Urinary bladder (tissue), 4 donors: Measurements from ENCODE around the gene TRIM46. TPM values are rescaled to one million over a fixed set of nuclear protein-coding genes. Genes with fewer than 3 reads are reported as not detected.

Source experiments
- DNase-seq: peaks from one replicate; pipeline ENCODE4 v3.0.0-alpha.2; 2015; ENCODE audit errors: extremely low spot score
- H3K27ac ChIP-seq: one replicate; pipeline ENCODE4 v1.5.1; 2013; ENCODE audit warnings: low read depth, mild to moderate bottlenecking, moderate library complexity
- H3K36me3 ChIP-seq: one replicate; pipeline ENCODE4 v1.6.1; 2013; ENCODE audit warnings: mild to moderate bottlenecking, moderate library complexity; ENCODE audit not compliant: insufficient read depth
- H3K4me1 ChIP-seq: one replicate; pipeline ENCODE4 v1.6.1; 2013; ENCODE audit warnings: mild to moderate bottlenecking, moderate library complexity; ENCODE audit not compliant: insufficient read depth
- H3K4me3 ChIP-seq: one replicate; pipeline ENCODE4 v1.5.1; 2013; ENCODE audit warnings: low read depth, low read length
- WGBS: extraction: QIAGEN DNeasy Blood & Tissue Kit; methylation state at CpG from one replicate; pipeline ENCODE4 v1.1.7; 2013; 5-methylcytosine and 5-hydroxymethylcytosine counted together
- polyA plus RNA-seq: library from polyadenylated mRNA; stranded (reverse); fragments of 200-250 nt; gene quantifications from one replicate; pipeline ENCODE4 v1.2.3, GENCODE V29; 2013
- total RNA-seq: library from RNA; depleted of rRNA; stranded (reverse); fragments of >200 nt; gene quantifications from one replicate; pipeline ENCODE4 v1.2.3, GENCODE V29; 2014
- donor health status: healthy with polysubstance abuse.
- donor health status: healthy.

TRIM46 gene
- total and polyA plus RNA-seq, 2 donors: 0.85 to 1.1 TPM

DNA sequence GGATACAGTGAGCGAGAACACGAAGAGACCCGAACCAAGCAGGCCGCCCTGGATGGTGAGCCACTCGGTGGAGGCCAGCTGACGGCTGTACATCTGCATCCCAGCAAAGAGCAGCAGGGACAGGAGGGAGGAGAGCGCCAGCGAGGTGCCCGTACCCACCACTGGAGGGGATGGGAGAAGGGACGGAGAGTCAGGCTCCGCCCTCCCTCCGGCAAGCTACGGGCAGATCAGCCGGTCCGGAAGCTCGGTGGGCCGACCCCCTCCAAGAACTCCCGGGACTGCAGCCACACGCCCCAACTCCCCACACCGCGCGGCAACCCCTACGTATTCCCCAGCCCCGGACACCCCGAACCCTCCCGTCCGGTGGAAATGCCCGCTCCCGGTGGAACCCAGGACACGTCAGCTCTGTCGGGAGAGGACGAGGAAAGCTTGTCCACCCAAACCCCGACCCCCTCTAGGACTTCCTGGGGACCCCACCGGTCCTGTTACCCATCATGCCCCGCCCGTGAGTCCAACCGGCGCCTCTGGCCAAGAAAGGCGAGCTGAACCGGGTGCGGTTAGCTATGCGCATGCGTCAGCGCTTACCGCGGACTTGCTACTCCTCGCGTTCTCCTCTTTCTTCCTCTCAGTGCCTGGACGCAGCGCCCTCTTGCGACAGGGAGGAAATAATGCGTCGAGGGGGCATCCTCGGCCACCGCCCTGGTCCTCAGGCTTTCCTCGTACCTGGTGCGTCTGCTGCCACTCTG lies 744 bp upstream of the TRIM46 start, which contains the start of gene KRTCAP2:
Gene KRTCAP2 (minus strand): TSS at position 573 of the 746 bp plus-strand sequence. CDS start 80 bp downstream, at position 493.
- Histone ChIP-seq H3K27ac (peak within 1 kb of the TSS; percentile 78), H3K4me1 (no peaks in the 10 kb centered on the region), H3K4me3 (peak within 1 kb of the TSS; percentile 72), H3K36me3 (no peaks in the 10 kb centered on the region)
- WGBS: under 1% methylated on average over 57 of the region's 57 CpGs
- peak; percentile 88 for DNase-seq

DNA sequence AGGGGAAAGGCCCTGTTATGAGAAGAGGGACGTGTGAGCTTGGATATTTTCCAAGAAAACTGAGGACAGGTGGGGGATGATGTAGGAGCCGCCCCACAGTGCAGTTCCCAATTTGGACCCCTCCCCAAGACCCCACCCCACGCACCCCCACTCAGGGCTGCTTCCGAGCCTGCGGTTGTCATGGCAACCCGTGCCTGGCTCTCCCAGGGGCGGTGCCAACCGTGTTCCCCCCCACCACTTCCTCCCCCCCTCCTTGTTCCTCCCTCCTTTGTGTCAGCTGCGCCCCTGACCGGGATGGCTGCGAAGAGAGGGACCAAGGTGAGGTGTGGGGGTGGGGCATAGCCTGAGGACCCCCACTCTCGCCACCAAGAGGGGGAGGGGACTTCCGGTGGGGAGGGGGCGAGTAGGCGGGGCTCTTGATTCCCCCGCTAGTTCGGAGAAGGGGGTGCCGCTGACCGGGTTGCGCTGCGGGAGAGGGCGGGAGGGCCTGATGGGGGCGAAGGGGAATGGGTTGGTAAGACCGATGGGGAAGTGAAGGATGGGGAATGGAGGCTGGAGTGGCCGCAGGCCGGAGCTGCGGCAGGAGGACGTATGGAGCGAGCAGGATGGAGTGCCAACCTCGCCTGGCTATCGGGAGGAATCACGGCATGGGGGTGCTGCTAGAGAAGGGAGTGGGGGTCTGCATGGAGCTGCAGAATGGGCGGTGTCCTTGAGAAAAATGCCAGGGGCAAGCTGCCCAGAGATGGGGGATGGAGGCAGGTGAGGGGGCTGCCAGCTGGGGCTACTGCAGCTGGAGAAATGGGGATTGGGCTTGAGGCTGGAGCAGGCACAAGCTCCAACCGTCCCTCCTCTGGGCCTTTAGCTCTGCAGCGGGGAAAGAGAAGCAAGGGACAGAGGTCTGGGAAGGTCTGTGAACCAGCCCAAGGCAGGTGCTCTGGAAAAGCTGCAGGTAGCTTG lies 953 bp downstream of the TRIM46 start:
- H3K27ac ChIP-seq: no peak overlapping the region
- whole genome bisulfite sequencing: 8% methylated on average over 35 of the region's 35 CpGs

GRCh38 chr1:155175281-155175926 lies 1.8 kb downstream of the TRIM46 start:
- DNase-seq: no peak
- no peak overlapping the region for H3K27ac ChIP-seq
- no peaks in the 10 kb centered on the region for H3K4me1 ChIP-seq
- WGBS: 80% methylated on average over 12 of the region's 12 CpGs
- H3K4me3 ChIP-seq: no peak overlapping the region
- no peaks in the 10 kb centered on the region for H3K36me3 ChIP-seq

More for the DNA sequence above, 953 bp downstream of the TRIM46 start:
- H3K4me1 ChIP-seq: no peaks in the 10 kb centered on the region
- H3K4me3 ChIP-seq: no peak overlapping the region
- no peaks in the 10 kb centered on the region for H3K36me3 ChIP-seq
- DNase-seq: no peak

GRCh38 chr1:155175927-155176371 lies 2.3 kb downstream of the TRIM46 start:
- Histone ChIP-seq H3K4me3 (no peak overlapping the region), H3K4me1 (no peaks in the 10 kb centered on the region), H3K36me3 (no peaks in the 10 kb centered on the region), H3K27ac (no peak overlapping the region)
- WGBS: 90% methylated on average over 9 of the region's 9 CpGs
- no peak for DNase-seq

DNA sequence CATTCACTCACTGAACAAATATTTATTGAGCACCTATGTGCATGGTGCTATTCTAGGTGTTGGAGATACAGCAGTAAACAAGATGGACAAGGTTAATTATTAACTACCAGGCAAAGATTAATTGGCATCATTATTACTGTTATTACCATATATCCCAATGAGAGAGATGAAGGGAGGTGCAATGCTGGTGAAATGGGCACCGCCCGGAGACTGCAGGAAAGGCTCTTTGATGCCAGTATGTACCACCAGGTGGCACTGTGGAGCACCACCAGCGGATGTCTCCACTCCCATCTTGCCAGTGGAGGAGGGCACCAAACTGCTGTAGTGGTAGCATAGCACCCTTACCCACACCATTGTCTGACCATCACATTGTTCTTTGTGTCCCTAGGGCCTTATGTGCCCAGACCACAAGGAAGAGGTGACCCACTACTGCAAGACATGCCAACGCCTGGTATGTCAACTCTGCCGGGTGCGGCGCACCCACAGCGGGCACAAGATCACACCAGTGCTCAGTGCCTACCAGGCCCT lies 3.0 kb downstream of the TRIM46 start:
- Histone ChIP-seq H3K36me3 (no peaks in the 10 kb centered on the region), H3K27ac (no peak overlapping the region), H3K4me1 (no peaks in the 10 kb centered on the region), H3K4me3 (no peak overlapping the region)
- WGBS: 63% methylated on average over 8 of the region's 8 CpGs
- DNase-seq: no peak

DNA sequence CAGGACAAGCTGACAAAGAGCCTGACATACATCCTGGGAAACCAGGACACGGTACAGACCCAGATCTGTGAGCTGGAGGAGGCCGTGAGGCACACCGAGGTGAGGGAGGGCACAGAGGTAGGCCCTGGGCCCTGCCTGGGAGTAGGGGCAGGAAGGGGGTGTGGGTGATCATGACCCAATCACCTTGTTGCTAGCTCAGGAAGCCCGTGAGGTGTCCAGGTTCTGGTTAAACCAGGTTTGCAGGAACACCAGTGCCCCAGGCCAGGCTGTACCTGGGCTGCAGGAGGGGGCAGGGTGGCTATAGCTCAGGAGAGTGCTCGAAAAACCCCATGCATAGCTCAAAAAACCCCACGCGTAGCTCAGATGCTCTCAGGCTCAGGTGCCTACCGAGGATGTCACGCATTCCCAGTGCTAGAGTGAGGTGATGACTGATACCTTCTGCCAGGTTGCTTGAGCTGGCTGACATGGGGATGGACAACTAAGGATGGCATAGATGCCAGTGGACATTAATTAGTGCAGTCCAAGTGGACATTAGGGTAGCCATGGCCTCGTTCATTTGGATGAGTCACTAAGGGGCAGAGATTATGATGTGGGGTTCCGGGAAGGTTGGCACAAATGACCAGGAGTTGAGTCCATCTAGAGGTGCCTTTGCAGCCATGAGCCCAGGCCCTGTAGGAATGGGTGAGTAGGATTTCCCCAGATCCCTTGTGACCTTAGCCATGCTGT lies 3.7 kb downstream of the TRIM46 start:
- H3K27ac ChIP-seq: no peak overlapping the region
- 80% methylated on average over 11 of the region's 11 CpGs for WGBS
- H3K4me1 ChIP-seq: no peaks in the 10 kb centered on the region
- H3K36me3 ChIP-seq: no peaks in the 10 kb centered on the region
- DNase-seq: no peak
- H3K4me3 ChIP-seq: no peak overlapping the region

DNA sequence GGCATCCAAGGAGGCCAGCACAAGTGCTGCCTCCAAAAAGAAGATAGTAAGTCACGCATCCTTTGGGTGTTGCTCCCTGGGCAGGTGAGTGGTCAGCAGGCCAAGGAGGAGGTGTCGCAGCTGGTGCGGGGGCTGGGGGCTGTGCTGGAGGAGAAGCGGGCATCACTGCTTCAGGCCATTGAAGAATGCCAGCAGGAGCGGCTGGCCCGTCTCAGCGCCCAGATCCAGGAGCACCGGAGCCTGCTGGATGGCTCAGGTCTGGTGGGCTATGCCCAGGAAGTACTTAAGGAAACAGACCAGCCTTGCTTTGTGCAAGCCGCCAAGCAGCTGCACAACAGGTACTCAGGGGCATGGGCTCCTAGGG lies 4.3 kb downstream of the TRIM46 start:
- Histone ChIP-seq H3K27ac (no peak overlapping the region), H3K4me1 (no peaks in the 10 kb centered on the region), H3K36me3 (no peaks in the 10 kb centered on the region), H3K4me3 (no peak overlapping the region)
- DNase-seq: no peak
- WGBS: 97% methylated on average over 9 of the region's 9 CpGs

- WGBS: 89% methylated on average over 30 of the region's 30 CpGs
- H3K27ac ChIP-seq: no peak overlapping the region
- H3K4me3 ChIP-seq: no peak overlapping the region
- H3K4me1 ChIP-seq: no peaks in the 10 kb centered on the region
- H3K36me3 ChIP-seq: no peaks in the 10 kb centered on the region
- no peak for DNase-seq
Measured at GRCh38 chr1:155178441-155179111, 4.9 kb downstream of the TRIM46 start.

GRCh38 chr1:155179112-155180031 lies 5.7 kb downstream of the TRIM46 start:
- DNase-seq: no peak
- H3K36me3 ChIP-seq: no peaks in the 10 kb centered on the region
- 92% methylated on average over 31 of the region's 31 CpGs for WGBS
- H3K27ac ChIP-seq: no peak overlapping the region
- H3K4me3 ChIP-seq: no peak overlapping the region
- no peaks in the 10 kb centered on the region for H3K4me1 ChIP-seq

DNA sequence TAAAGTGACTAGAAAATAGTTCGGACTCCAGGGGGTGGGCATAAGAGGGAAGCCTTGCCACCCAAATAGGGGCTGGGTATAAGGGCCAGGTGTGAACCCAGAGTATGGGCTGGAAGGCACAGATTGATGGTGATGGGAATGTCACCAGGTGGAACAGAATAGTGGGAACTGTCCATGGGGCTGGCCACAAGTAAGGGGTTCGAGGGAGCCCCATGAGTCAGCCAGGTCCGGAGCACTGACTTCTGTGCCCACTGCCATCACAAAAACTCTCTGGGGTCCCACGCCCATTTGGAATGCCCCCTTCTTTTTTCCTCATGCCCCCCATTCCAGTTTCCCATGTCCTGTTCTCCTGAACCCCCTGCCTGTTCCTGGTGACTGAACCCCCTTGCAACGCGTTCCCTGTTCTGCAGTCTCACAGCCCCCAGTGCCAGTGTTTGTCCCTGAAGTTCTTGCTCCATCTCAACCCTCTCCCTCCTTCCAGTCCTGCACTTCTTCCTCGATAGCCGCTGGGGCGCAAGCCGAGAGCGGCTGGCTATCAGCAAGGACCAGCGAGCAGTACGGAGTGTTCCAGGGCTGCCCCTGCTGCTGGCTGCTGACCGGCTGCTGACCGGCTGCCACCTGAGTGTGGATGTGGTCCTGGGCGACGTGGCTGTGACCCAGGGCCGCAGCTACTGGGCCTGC lies 7.9 kb downstream of the TRIM46 start:
- 92% methylated on average over 18 of the region's 18 CpGs for WGBS
- Histone ChIP-seq H3K4me3 (no peak overlapping the region), H3K4me1 (no peaks in the 10 kb centered on the region), H3K27ac (no peak overlapping the region), H3K36me3 (no peaks in the 10 kb centered on the region)
- no peak for DNase-seq

GRCh38 chr1:155182052-155182550 lies 8.5 kb downstream of the TRIM46 start:
- no peak for DNase-seq
- no peaks in the 10 kb centered on the region for H3K4me1 ChIP-seq
- WGBS: 85% methylated on average over 7 of the region's 7 CpGs

More at GRCh38 chr1:155182052-155182550, 8.5 kb downstream of the TRIM46 start:
- no peak overlapping the region for H3K4me3 ChIP-seq
- H3K36me3 ChIP-seq: no peaks in the 10 kb centered on the region
- H3K27ac ChIP-seq: no peak overlapping the region
